Measurements from ENCODE around the gene PNPLA7. TPM values are rescaled to one million over a fixed set of nuclear protein-coding genes. Genes with fewer than 3 reads are reported as not detected.

Gene PNPLA7
- total and polyA plus RNA-seq, 2 of the 4 experiments (the other 2 are of a cell fraction) = under 0.01 to 0.89 TPM

- Histone ChIP-seq H2BK5ac (ENCODE audit: low read depth, low read length, poor library complexity, severe bottlenecking) (no peak overlapping the region), H3K36me3 (ENCODE audit: control insufficient read depth, insufficient read depth, low read length) (no peaks in the 10 kb centered on the region), H3K4me2 (ENCODE audit: low read depth, low read length) (no peak overlapping the region), H2AK5ac (ENCODE audit: low read depth, low read length) (no peak overlapping the region), H2BK20ac (ENCODE audit: low read depth, low read length) (no peak overlapping the region), H3K9ac (ENCODE audit: low read depth, low read length) (no peak overlapping the region), H3K18ac (ENCODE audit: low read depth, low read length) (no peak overlapping the region), H3K9me1 (ENCODE audit: insufficient read depth, low read length) (no peaks in the 10 kb centered on the region), H2BK15ac (ENCODE audit: low read depth, low read length) (no peak overlapping the region), H3K9me3 (ENCODE audit: control insufficient read depth, insufficient read depth, low read length) (no peaks in the 10 kb centered on the region), H3K14ac (replicated peaks; ENCODE audit: low read depth, low read length) (no peak overlapping the region), H4K20me1 (ENCODE audit: insufficient read depth, low read length) (no peaks in the 10 kb centered on the region), H3K27me3 (ENCODE audit: control insufficient read depth, insufficient read depth, low read length) (no peaks in the 10 kb centered on the region), H3K23ac (ENCODE audit: low read depth, low read length) (no peak overlapping the region), H3K27ac (ENCODE audit: insufficient read depth, low read length) (no peak overlapping the region), H3K4ac (ENCODE audit: low read depth, low read length) (no peak overlapping the region), H3K79me1 (ENCODE audit: low read depth in 1 of 2, low read length in 2 of 2) (no peaks in the 10 kb centered on the region), H3K4me1 (ENCODE audit: control insufficient read depth, insufficient read depth, low read length) (no peaks in the 10 kb centered on the region), H4K91ac (ENCODE audit: insufficient read depth, low read depth, low read length) (no peak overlapping the region), H2AFZ (replicated peaks; ENCODE audit: low read length, poor library complexity) (no peak overlapping the region), H3K4me3 (ENCODE audit: insufficient read depth, low read depth, low read length) (no peak overlapping the region), H2BK120ac (ENCODE audit: low read depth, low read length) (no peak overlapping the region), H3K56ac (ENCODE audit: extremely low read depth, insufficient read depth, low read length) (no peak overlapping the region), H4K5ac (ENCODE audit: low read depth, low read length) (no peak overlapping the region), H4K8ac (ENCODE audit: low read depth in 2 of 2, low read length in 2 of 2) (no peak overlapping the region), H2AK9ac (replicated peaks; ENCODE audit: low read depth, low read length, poor library complexity) (no peak overlapping the region)
- intact Hi-C loops (cut with micrococcal nuclease) (no loop called here), dilution Hi-C loops (cut with HindIII; ENCODE audit: low sequenced_read_pairs, unreplicated experiment) (no loop called here), in situ Hi-C loops (cut with MboI; ENCODE audit: low sequenced_read_pairs) (no loop called here)
- no peak for ATAC-seq (ENCODE audit: low read depth)
- ChIA-PET POLR2A (ENCODE audit: unreplicated experiment) (no interaction called here), CTCF (no interaction called here)
- no peak for TF ChIP-seq MAZ (IDR thresholded peaks at IDR 0.05; ENCODE audit: borderline replicate concordance, low read depth, low read length)
- TF ChIP-seq MAFK (IDR thresholded peaks at IDR 0.05; ENCODE audit: low read depth, low read length) = no peak
- TF ChIP-seq POLR2A (IDR thresholded peaks at IDR 0.05; ENCODE audit: low read depth, low read length) = no peak
- no peak for TF ChIP-seq ELK1 (IDR thresholded peaks at IDR 0.05; ENCODE audit: borderline replicate concordance, low read depth, low read length)
- TF ChIP-seq CHD1 (IDR thresholded peaks at IDR 0.05; ENCODE audit: low read depth, low read length) = no peak
- no peak for TF ChIP-seq CTCF (conservative IDR thresholded peaks at IDR 0.05; ENCODE audit: low read depth, low read length)
- 78% methylated on average over 13 of the region's 23 CpGs; no CpG with 5 or more reads in 1 of the 2 experiments for WGBS, 2 experiments (ENCODE audit: extremely low coverage in 2 of 2, insufficient read length in 1 of 2)
- no peak for DNase-seq
- BruUV-seq (replicated peaks) = no TSS peak
Observed at GRCh38 chr9:137515338-137515724, 34.9 kb downstream of the PNPLA7 start.

Data from IMR-90 (cell line).